GM19438 (cell line): Measurements from ENCODE around the gene SLC25A30.
"Not testable (repeated sequence)": the region's sequence is repeated elsewhere in the genome, so short reads cannot be mapped to it uniquely, and the experiment has no call there.

ENCODE experiments used
- ATAC-seq: cut with Tn5 transposase; IDR thresholded peaks from one replicate; pipeline ENCODE4 v1.9.1; 2021; ENCODE audit warnings: low read depth; ENCODE audit not compliant: unreplicated experiment

SLC25A30 gene

DNA sequence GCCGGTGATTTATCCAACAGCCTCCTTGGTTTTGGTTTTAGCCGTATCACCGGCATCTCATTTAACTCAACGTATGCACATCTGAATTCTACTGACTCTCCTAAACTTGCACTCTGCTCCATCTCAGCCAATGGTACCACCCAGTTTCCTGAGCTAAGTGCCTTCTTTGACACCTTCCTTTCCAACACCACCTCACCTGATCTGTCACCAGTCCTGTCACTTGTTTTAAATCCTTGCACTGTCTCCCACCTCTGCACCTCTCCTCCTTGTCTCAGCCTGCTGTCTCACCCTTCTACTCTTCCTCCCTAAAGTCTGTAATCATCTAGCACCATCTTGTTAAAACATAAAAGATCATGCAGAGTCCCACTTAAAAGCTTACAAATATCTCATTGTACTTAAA, 49.1 kb downstream of the SLC25A30 start:
- no peak for ATAC-seq

DNA sequence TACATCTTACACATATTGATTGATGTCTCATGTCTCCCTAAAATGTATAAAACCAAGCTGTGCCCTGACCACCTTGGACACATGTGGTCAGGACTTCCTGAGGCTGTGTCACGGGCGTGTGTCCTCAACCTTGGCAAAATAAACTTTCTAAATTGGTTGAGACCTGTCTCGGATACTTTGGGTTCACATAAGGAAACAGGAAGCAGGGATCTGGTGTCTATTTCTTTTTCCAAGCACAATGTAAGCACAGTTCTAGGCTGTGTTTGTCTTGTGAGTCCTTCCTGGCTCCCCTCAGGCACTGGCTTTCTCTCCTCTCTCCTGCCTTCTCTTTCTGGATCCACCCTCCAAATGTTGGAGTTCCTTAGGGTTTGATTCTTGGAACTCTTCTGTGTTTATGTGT, 49.6 kb downstream of the SLC25A30 start:
- ATAC-seq, result no peak

DNA sequence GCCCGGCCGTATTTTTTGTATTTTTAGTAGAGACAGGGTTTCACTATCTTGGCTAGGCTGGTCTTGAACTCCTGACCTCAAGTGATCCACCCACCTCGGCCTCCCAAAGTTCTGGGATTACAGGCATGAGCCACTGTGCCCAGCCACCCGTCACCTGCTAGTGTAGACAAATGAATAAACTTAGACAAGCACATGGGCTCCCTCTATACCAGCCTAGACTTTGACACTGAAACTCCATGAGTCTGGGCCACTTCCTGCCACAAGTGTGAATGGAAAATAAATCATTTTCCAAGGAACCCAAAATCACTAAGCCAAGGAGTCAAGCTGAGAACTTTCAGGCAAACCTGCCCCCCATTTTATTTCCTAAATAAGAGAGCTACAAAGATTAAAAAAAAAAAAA, 50.2 kb downstream of the SLC25A30 start:
- ATAC-seq, result no peak

DNA sequence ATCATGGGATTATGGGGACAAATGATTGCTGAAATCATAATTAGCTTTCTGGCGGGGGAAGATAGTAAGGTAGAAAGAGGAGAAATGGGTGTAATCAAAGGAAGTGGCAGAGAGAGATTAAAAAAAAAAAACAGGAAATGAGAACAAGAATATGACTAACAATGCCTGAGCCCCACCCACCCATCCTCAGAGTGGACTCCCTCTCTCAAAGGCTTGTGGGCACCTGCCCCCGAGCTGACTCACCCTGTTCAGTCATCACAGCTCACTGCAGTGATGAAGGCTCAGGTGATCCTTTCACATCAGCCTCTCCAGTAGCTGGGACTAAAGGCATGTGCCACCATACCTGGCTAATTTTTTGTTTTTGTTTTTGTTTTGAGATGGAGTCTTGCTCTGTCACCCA, 50.8 kb downstream of the SLC25A30 start:
- ATAC-seq, result peak; percentile 67

DNA sequence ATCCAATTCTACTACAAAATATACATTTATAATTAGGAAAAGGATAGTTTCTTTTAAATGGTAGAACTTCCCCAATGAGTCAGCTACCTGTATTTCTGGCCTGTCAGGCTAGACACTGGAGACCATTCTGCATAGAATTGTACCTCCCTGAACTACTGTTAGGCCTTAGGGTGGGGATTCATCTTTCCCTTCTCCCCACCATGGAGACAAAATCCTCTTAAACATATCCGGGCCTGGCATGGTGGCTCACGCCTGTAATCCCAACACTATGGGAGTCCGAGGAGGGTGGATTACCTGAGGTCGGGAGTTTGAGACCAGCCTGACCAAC, 52.7 kb downstream of the SLC25A30 start:
- ATAC-seq, result no peak

DNA sequence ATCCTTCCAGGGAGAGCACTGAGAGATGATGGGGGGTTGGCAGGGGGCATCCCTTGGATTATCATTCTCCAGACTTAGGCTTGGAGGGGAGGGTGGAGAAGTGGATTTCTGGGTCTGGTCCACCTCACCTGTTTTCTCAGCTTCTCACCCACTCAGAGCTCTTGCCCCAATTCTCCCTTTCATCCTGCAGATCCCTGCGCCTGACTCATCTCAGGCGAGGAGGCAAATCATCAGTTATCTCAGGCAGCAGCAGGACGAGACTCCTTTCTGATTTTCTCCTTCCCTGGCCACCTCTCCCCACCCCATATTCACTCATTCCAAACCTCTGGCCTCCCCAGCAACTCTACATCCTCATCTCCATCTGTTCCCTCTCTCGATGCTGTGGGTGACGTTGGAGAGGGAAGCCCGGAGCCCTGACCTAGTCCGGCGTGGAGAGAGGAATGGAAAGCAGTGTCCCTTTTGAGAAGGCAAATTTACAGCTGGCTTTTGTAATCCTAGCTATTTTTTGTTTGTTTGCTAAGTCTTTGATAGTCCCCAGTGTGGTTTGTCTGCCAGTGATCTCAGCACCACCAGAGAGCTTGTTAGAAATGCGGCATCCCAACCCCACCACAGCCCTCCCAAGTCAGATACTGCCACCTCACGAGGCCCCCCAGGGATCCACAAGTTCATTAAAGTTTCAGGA, 53.2 kb downstream of the SLC25A30 start:
- ATAC-seq, result no peak

DNA sequence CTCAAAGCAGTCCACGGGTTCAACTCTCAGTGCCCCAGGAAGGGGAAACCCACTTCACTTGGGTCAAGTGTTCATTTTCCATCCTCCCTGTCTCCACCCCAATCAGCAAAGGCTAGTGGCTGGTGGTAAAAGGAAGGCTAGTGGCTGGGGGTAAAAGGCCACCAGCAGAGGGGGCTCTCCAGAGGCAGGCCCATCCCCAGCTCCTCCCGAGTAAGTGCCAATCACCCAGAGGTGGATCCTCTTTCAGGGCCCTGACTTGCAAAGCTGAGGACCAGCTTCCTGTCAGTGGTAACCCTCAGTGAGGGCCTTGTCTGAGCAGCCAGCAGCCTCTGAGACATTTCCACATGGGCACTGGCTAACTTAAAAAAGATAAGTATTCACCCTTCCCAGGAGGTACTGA, 55.2 kb downstream of the SLC25A30 start:
- ATAC-seq, result no peak

DNA sequence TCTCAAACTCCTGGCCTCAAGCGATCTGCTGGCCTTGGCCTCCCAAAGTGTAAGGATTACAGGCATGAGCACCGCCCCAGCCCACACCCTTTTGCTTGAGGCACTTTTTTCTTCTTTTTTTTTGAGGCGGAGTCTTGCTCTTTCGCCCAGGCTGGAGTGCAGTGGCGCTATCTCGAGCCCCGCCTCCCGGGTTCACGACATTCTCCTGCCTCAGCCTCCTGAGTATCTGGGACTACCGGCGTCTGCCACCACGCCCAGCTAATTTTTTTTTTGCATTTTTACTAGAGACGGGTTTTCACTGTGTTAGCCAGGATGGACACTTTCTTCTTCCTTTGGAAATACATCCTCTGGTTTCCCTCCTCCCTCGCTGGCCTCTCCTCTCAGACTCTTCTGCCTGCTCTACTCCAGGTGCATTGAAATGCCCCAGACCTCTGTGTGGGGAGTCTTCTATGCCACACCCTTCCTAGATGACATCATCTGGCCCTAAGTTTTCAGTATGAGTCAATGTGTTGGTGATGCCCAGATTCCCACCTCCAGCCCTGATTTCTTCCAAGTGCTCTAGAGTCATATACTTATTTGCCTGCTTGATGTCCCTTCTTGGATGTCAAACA, 56.5 kb downstream of the SLC25A30 start:
- no peak for ATAC-seq

DNA sequence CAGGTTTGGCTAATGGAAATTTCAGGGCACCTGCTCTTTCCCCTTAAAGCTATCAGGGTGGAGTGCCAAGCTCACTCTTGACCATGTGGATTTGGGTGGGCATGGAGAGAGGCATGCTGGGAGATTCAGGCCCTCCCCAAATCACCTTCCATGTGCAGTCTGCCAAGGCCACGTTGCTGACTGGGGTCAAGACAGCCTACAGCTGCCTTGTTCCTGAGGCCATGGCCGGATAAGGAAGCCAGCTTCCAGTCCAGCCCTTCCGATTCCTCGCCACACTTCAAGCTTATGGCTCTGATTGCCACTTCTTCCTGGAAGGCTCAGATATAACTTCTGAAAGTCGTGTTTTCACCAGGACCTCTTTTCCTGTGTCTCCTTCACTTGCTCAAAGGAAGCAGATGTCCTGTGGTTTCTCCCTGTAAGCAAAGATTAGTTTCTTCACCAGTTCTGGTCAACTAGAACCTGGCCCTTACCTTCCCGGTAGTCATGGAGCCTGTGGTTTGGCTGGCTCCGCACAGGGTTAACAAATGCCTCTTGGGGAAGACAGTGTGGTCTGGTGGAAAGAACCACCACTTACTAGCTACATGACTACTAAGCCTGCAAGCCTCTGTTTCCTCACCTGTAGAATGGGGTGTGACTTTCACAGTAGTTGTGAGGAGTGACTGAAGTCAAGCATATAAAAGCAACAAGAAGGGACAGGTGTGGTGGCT, 61.1 kb downstream of the SLC25A30 start:
- ATAC-seq, result no peak

DNA sequence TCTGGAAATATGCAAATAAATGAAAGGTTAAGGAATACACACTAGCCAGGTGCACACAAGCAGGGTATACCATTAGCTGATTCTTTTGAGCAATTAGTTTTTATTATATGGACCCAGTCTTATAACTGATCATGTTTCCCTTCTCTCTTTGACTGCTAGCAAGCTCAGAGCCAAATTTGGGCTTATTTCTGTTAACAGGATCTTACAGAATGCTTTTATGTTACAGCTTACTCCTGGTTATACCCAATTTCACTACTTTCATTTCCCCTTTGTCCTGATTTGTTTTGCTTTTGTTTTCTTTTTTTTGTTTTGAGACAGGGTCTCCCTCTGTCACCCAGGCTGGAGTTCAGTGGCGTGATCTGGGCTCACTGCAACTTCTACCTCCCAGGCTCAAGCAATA, 64.3 kb downstream of the SLC25A30 start:
- ATAC-seq, result no peak

DNA sequence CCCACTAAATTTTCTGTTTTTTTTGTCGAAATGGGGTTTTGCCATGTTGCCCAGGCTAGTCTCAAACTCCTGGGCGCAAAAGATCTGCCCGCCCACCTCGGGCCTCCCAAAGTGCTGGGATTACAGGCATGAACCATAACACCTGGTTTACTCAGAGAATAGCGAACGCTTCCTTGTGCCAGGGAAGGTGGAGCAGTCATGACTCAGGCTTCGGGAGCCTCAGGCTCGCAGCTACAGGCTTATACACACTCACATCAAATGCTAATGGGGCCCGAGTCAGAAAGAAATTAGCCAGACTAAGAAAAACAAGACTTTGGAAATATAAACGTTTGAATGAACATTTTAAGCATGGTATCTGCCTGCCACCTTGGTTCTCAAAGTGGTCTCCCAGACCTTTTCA, 66.1 kb downstream of the SLC25A30 start:
- no peak for ATAC-seq

DNA sequence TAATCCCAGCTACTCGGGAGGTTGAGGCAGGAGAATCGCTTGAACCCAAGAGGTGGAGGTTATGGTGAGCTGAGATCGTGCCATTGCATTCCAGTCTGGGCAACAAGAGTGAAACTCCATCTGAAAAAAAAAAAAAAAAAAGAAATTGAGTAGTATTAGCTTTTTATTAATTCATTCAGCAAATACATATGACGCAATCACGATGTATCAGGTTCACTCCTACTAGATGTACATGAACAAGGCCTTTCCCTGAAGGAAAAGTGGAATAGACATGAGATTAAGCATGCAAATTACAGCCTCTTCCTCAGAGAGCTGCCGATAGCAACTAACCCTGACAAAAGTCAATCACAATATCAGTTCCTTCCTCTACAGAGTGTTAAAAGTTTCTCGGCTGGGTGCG, 68.0 kb downstream of the SLC25A30 start:
- ATAC-seq, result no peak

DNA sequence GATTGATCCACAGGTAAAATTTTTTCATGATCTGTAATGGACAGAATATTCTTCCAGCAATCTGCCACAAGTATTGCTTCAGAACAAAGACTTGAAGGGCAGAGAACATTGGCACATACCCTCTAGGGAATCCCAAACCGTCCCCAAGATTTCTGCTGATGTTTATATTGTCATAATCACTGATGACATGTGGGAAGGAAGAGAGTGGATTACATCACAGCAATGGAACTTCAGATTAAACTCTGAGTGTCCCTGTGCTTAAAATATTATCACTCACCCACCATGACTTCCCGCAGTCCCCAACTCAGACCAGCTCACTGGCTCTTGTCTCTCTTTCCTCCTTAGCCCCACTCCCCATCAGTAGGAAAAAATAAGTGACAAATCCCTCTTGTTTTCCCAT, 68.7 kb downstream of the SLC25A30 start:
- ATAC-seq, result no peak

DNA sequence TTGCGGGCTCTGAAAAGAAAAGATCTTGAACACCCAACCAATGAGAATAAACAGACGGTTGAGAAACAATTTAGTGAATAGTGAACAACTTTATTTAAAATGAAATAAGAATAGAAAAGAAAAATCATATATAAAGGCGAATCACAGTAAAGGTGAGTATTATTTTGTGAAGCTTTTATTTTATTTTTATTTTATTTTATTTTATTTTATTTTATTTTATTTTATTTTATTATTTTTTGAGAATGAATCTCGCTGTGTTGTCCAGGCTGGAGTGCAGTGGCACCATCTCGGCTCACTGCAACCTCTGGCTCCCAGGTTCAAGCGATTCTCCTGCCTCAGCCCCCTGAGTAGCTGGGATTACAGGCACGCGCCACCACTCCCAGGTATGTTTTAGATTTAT, 74.1 kb downstream of the SLC25A30 start:
- not testable (repeated sequence) for ATAC-seq
